ENCODE data around the gene SLC35E3.

GRCh38 chr12:68745376-68745903 is 536 bp upstream of the SLC35E3 start:
- no peak for TF ChIP-seq CTCF (IDR thresholded peaks at IDR 0.05; ENCODE audit: low read length)
- TF ChIP-seq EZH2 (IDR thresholded peaks at IDR 0.05; ENCODE audit: borderline replicate concordance, low read length), result no peak

Data from OCI-LY1 (cell line).